Mesodermal cell (in vitro differentiated cells): ENCODE measurements around the gene OR5H2.

Source experiments
- H3K27ac ChIP-seq: 2 replicates; pipeline ENCODE4 v1.7.0; 2013; ENCODE audit warnings: mild to moderate bottlenecking, low read depth, low read length, moderate library complexity; ENCODE audit not compliant: severe bottlenecking
- H3K36me3 ChIP-seq: 2 replicates; pipeline ENCODE4 v1.7.1; 2013; ENCODE audit warnings: mild to moderate bottlenecking, low read length, moderate library complexity; ENCODE audit not compliant: control insufficient read depth, insufficient read depth
- H3K4me1 ChIP-seq: one replicate; pipeline ENCODE4 v1.7.1; 2013; ENCODE audit warnings: mild to moderate bottlenecking, low read length; ENCODE audit not compliant: insufficient read depth, control insufficient read depth, poor library complexity, severe bottlenecking
- H3K4me3 ChIP-seq: 2 replicates; pipeline ENCODE4 v1.7.0; 2013; ENCODE audit warnings: low read length, control low read depth, mild to moderate bottlenecking; ENCODE audit not compliant: insufficient read depth, poor library complexity, severe bottlenecking; ENCODE audit errors: extremely low read depth
- H3K9me3 ChIP-seq: 2 replicates; pipeline ENCODE4 v1.7.1; 2013; ENCODE audit warnings: mild to moderate bottlenecking, low read length, moderate library complexity; ENCODE audit not compliant: control insufficient read depth
- WGBS, 2 experiments: methylation state at CpG; one replicate each; pipeline ENCODE4 v1.1.5; 2013; ENCODE audit warnings: missing lambda C conversion rate in 2 of 2; ENCODE audit not compliant: insufficient coverage in 2 of 2; 5-methylcytosine and 5-hydroxymethylcytosine counted together

Gene OR5H2

GRCh38 chr3:98329392-98330124, 47.3 kb downstream of the OR5H2 start:
- Histone ChIP-seq H3K9me3 (no peaks in the 10 kb centered on the region), H3K36me3 (no peaks in the 10 kb centered on the region), H3K27ac (no peak overlapping the region), H3K4me1 (peaks cover 8% of the 10 kb centered on the region), H3K4me3 (no peak overlapping the region)
- WGBS, 2 experiments, result 3% methylated on average over 5 of the region's 6 CpGs

- Histone ChIP-seq H3K9me3 (no peaks in the 10 kb centered on the region), H3K27ac (no peak overlapping the region), H3K36me3 (no peaks in the 10 kb centered on the region), H3K4me1 (no peaks in the 10 kb centered on the region), H3K4me3 (no peak overlapping the region)
- WGBS, 2 experiments, result 73 to 86% methylated on average over 1 of the region's 1 CpG
Observed at GRCh38 chr3:98331329-98331728, 49.0 kb downstream of the OR5H2 start.
